NCI-H510A treated with DMSO at 0.1 percent for 48 hours (cell line): ENCODE results near the gene RPL3.
"Not testable (repeated sequence)": the region's sequence is repeated elsewhere in the genome, so short reads cannot be mapped to it uniquely, and the experiment has no call there.

ENCODE experiments used
- DNase-seq: peaks from one replicate; lab custom pipeline; 2025; lab: John Stamatoyannopoulos, UW

RPL3 gene

GRCh38 chr22:39319284-39320022 is at the start of gene RPL3:
RPL3 (minus strand) TSS chr22:39319623; CDS start chr22:39319597, 26 bp downstream.
- DNase-seq: peak; percentile 92

DNA sequence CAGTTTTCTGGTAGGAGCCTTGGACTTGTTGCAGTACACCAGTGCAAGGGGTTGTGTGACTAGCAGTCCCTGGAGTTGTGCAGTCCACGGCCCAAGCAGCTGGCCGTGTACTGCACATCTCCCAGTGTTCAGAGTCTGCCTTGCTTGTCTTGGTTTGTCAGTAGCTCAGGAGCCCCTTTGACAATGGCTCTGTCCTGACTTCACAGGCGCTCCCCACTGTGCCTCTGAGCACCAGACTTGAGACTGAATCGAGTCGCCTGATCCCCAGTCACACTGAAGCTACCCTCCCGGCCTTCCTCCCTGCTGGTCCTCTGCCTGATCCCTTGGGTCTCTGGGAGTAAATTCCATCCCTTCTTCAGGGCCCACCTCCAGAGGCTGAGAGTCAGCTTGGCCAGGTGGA is 49.8 kb upstream of the RPL3 start:
- DNase-seq: no peak

GRCh38 chr22:39368461-39368911 is 49.1 kb upstream of the RPL3 start:
- no peak for DNase-seq

DNA sequence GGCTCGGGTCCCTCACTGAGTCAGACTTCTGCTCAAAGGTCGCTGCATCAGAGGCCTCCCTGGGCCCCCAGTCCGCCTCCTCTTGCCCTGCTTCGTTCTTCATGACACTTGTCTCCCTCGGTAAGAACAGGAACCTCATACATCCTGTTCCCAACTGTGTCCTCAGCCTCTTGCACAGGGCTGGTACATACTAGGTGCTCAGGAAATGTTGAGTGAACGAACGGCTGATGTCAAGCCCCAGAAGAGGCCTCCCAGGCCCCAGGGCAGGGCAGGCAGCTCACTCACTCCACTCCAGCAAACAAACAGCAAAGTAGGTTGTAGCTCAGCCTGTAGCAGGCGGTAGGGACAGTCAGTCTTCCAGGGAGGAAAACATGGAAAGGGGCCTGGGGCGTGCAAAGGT is 47.6 kb upstream of the RPL3 start:
- DNase-seq: no peak

GRCh38 chr22:39365492-39365780 is 46.0 kb upstream of the RPL3 start:
- no peak for DNase-seq

GRCh38 chr22:39364714-39365491 is 45.5 kb upstream of the RPL3 start:
- DNase-seq: no peak

DNA sequence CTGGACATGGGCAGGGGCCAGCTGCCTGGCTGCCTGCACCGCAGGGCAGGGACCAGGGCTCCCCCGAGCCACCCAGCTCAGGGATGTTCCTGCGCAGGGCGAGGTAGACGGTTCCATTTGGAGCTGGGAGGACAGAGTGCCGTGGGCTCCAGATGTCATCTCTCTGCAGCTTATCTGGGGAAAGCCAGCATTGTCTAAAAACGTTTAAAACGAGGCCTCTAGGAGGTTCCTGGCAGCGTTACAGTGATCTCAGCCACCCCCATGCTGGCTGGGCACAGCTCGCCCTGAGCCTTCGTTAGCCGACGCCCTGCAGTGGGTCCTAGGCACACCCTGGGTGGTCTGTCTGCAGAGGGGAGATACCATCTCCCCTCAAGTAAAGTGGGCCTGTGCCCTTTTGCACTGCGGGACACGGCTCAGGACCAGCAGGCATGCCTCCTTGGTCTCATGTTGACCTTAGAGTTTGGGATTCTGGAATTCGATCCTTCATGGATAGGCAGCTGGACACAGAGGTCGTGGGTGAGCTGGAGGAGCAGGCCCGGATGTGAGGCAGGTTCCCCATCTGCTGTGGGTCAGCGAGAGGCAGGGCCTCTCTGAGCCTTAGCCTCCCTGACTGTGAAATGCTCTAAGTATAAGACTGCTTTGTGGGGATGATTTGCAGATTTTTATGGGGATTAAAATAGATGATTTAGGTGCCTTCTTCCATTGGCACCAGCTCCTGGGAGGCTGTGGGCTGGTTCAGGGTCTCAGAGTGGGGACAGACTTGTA is 44.5 kb upstream of the RPL3 start:
- DNase-seq: no peak

DNA sequence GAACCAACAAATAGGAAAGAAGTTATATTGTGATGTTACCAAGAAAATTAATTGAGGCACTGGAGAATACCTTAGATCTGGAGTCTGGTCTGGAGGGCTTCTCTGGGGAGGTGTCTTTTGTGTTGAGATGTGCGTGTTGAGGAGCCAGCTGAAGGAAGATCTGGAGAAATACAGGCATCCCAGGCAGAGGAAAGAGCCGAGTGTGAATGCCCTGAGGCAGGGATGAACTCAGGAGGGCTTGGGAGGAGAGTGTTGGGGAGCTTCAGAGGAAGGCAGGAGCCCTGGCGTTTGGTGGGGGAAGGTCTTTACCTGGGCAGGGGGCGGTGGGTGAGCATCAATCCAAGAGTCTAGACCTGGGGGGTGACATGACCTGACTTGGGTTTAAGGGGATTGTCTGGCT is 43.5 kb upstream of the RPL3 start:
- DNase-seq: no peak

GRCh38 chr22:39362271-39362670 is 42.8 kb upstream of the RPL3 start:
- DNase-seq: no peak

DNA sequence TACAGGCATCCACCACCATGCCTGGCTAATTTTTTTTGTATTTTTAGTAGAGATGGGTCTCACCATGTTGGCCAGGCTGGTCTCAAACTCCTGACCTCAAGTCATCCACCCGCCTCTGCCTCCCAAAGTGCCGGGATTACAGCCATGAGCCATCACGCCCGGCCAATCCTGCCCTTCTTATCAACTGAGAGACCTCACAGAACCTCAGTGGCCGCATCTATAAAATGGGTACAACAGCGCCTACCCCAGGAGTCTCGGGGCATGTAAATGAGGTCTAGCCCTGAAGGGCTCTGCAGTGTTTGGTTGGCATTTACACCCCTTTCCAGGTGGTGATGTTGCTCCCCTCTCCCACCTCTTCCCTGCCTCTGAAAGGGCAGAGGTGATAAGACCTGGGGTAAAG is 42.1 kb upstream of the RPL3 start:
- no peak for DNase-seq

GRCh38 chr22:39360674-39361413 is 41.4 kb upstream of the RPL3 start:
- no peak for DNase-seq

DNA sequence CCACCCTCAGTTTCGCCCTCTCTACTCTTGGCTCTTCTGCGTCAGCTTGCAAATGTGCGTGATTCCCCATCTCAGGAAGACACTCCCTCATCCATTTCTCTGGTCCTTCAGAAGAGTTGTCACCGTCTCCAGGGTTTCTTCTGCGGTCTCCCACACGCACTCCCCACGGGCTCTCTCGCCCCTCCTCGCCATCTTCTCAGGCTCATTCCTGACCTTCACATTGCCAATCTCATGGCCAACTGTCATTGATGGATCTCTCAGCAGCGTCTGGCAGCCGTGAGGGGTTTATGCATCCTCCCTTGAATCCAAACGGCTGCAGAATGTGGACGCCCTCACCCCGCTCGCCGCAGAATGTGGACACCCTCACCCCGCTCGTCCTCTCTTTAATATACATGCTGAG is 40.8 kb upstream of the RPL3 start:
- no peak for DNase-seq

- DNase-seq: no peak
Observed at GRCh38 chr22:39359659-39360195, 40.3 kb upstream of the RPL3 start.

- not testable (repeated sequence) for DNase-seq
Observed at GRCh38 chr22:39358197-39358596, 38.8 kb upstream of the RPL3 start.

- not testable (repeated sequence) for DNase-seq
Observed at GRCh38 chr22:39357110-39358108, 38.0 kb upstream of the RPL3 start.

GRCh38 chr22:39356464-39356863 is 37.0 kb upstream of the RPL3 start:
- DNase-seq: peak; percentile 70

GRCh38 chr22:39355805-39356204 is 36.4 kb upstream of the RPL3 start:
- not testable (repeated sequence) for DNase-seq

DNA sequence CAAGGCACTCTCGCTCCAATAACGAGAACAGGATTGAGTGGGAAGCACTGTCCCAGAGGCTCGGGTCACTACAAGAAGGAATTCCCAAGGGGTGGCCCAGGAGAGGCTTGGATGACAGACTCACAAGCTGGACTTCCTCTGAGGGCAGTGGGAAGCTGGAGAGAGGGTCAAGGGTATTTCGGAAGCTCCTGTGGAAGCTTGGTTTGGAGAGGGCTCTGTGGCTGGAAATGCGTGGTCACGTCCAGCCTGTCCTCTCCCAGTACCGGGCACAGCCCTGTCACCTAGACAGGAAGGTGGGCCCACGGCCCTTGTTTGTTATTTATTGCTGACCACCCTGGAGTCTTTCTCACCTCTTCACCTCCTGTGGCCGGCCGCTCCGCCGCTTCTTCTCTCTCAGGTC is 35.7 kb upstream of the RPL3 start:
- no peak for DNase-seq

- DNase-seq: no peak
Observed at GRCh38 chr22:39353346-39353745, 33.9 kb upstream of the RPL3 start.

GRCh38 chr22:39352306-39352891 is 33.0 kb upstream of the RPL3 start:
- DNase-seq: no peak
